Spleen (tissue), 7 donors: Measurements from ENCODE around the gene CDH13.

ENCODE experiments used
- POLR2A ChIP-seq, 3 donors: fragments of 450-650 bp; IDR thresholded peaks; one replicate each; pipeline ENCODE4 v1.5.1; 2017; ENCODE audit warnings: antibody characterized with exemption in 3 of 3, mild to moderate bottlenecking in 1 of 3
- POLR2AphosphoS5 ChIP-seq, 3 donors: sonication (generic); formaldehyde crosslinking; IDR thresholded peaks; one replicate each; pipeline ENCODE4 v1.5.1; 2017; ENCODE audit warnings: antibody characterized with exemption in 3 of 3
- TF ChIP-seq, protein P1 (sequence below), 11 experiments: fragments of 200-600 bp in 7 of 11; fragments of 450-650 bp in 4 of 11; sonication (generic) in 4 of 11; IDR thresholded peaks in 8 of 11; conservative IDR thresholded peaks in 3 of 11; 1 replicate in 7 of 11; 2 replicates in 4 of 11; pipeline versions ENCODE4 v1.4.0 to v1.8.0; 2016 to 2021; ENCODE audit warnings: antibody characterized with exemption in 11 of 11, inconsistent platforms in 4 of 11, mild to moderate bottlenecking in 1 of 11
- donor health status: DM: no; HTN: no; CAD: no; lungs with moderate emphysema.
- donor health status: DM: no; HTN: no; CAD: no.
- donor health status: DM: no; HTN: no; CAD: no.

DNA sequence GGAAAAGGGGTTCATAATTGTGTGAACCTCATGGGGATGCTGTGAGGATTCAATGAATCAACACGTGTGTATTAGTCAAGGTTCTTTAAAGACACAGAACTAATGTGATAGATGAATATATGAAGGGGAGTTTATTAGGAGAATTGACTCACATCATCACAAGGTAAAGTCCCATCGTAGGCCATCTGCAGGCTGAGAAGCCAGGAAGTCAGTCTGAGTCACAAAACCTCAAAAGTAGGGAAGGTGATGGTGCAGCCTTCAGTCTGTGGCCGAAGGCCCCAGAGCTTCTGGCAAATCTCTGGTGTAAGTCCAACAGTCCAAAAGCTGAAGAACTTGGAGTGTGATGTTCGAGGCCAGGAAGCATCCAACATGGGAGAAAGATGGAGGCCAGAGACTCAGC lies 413.4 kb downstream of the CDH13 start:
- TF ChIP-seq, protein P1, sequence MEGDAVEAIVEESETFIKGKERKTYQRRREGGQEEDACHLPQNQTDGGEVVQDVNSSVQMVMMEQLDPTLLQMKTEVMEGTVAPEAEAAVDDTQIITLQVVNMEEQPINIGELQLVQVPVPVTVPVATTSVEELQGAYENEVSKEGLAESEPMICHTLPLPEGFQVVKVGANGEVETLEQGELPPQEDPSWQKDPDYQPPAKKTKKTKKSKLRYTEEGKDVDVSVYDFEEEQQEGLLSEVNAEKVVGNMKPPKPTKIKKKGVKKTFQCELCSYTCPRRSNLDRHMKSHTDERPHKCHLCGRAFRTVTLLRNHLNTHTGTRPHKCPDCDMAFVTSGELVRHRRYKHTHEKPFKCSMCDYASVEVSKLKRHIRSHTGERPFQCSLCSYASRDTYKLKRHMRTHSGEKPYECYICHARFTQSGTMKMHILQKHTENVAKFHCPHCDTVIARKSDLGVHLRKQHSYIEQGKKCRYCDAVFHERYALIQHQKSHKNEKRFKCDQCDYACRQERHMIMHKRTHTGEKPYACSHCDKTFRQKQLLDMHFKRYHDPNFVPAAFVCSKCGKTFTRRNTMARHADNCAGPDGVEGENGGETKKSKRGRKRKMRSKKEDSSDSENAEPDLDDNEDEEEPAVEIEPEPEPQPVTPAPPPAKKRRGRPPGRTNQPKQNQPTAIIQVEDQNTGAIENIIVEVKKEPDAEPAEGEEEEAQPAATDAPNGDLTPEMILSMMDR (IDR thresholded peaks at IDR 0.05 in 8 of 11, conservative IDR thresholded peaks at IDR 0.05 in 3 of 11) = no peak
- TF ChIP-seq POLR2AphosphoS5 (IDR thresholded peaks at IDR 0.05) (no peak), POLR2A (IDR thresholded peaks at IDR 0.05) (no peak)
